22Rv1 (cell line): ENCODE data around the gene BAZ1A.

Experiments
- H3K27ac ChIP-seq: fragments of 450-650 bp; 2 replicates; pipeline ENCODE4 v1.5.1; 2017
- ZFX ChIP-seq: fragments of 450-650 bp; IDR thresholded peaks from 2 replicates; pipeline ENCODE4 v1.6.1; 2017; ENCODE audit warnings: antibody characterized with exemption, borderline replicate concordance
- TF ChIP-seq, protein P1 (sequence below): fragments of 450-650 bp; IDR thresholded peaks from 2 replicates; pipeline ENCODE4 v1.5.1; 2017; ENCODE audit warnings: mild to moderate bottlenecking

Gene BAZ1A

DNA sequence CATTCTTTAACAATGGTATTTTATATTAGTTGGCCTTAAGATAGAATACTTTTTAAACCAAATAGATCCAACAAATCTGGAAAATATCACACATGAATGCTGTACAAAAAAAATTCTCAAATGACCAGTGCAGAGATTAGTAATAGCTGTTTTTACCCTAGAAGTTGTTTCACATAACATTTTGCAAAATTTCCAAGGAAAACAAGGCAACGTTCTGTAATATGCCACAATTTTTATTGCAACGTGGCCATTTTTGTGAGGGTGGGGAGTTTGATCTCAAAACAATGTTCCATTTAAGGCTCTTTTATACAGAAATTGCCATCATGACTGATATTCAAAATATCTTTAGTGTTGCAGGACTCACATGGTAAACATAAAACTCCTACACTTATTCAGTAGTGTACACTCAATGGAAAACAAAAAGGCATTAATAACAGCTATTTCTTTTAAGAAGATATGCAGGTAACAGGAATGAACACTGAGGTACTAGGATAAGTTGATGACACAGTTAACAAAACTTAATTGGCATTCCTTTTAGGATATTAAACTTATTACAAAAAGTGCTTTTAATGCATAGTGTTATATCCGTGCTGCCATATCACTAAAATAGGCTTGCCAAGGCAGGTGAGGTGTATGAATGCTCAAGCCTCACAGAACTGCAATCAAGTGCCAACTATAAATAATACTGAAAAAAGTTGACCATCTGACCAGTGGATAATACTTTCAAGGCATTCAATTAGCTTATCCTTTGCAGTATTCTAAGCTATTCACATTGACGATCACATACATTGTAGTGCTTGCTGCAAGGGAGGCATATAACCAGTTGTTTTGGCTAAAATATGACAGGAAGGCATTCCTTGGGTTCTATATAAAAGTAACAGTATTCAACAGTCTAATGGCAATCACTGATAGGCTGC is 163.1 kb downstream of the BAZ1A start:
- TF ChIP-seq ZFX: no peak
- TF ChIP-seq, protein P1, sequence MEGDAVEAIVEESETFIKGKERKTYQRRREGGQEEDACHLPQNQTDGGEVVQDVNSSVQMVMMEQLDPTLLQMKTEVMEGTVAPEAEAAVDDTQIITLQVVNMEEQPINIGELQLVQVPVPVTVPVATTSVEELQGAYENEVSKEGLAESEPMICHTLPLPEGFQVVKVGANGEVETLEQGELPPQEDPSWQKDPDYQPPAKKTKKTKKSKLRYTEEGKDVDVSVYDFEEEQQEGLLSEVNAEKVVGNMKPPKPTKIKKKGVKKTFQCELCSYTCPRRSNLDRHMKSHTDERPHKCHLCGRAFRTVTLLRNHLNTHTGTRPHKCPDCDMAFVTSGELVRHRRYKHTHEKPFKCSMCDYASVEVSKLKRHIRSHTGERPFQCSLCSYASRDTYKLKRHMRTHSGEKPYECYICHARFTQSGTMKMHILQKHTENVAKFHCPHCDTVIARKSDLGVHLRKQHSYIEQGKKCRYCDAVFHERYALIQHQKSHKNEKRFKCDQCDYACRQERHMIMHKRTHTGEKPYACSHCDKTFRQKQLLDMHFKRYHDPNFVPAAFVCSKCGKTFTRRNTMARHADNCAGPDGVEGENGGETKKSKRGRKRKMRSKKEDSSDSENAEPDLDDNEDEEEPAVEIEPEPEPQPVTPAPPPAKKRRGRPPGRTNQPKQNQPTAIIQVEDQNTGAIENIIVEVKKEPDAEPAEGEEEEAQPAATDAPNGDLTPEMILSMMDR: no peak
- H3K27ac ChIP-seq: no peak overlapping the region

DNA sequence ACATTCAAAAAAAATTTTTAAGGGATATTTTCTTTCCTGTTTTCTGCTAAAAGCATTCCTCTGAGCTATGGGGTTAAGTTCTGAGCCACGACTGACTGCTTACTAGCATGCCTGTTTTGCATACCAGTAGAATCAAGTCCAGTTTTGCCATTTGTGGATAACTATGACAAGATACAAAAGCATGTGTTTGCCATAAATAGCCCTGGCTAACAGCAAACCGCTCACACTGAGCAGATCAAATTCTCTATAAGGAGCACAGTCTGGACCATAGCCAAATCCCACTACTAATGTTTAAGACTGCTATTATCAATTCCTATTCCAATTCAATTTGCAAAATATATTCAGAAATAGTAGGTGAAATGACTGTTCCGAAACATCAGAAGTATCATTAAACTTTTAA is 164.0 kb downstream of the BAZ1A start:
- TF ChIP-seq ZFX: no peak
- TF ChIP-seq, protein P1: no peak
- no peak overlapping the region for H3K27ac ChIP-seq

DNA sequence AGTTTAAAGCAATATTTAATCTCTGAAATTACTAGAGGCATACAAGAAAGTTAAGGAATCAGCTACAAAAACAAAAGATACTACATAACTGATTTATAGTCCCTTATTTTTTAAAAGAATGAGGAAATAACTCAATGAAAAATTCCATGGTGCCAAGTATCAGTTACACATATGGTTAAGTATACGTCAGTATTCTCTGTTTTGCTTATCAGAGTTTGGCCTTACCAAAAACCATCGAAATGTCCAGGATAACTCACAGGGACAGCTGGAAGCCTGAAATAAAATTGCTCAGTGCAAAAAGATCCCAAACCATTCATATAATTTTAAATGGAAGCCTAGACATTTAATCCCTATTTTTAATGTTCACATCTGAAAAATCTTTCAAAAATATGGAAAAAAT is 164.4 kb downstream of the BAZ1A start:
- TF ChIP-seq, protein P1: no peak
- TF ChIP-seq ZFX: no peak
- no peak overlapping the region for H3K27ac ChIP-seq

DNA sequence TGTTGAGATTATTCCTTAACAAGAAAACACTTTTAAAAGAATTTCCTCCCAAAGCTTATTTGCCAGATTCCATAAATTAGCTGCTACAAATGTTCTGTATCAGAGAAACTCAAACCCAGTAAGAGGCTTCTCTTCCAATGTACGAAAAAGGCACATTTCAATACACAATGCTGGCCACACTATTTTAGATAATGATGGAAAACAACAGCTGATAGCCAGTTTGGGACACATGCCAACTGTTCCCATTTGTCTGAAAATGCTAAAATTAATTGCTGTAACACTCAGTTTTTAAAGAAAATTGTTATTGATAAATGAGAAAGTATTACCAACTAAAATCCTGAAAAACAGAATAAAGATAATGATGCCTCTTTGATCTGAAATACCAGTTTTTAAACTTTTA is 165.2 kb downstream of the BAZ1A start:
- TF ChIP-seq, protein P1: no peak
- TF ChIP-seq ZFX: no peak
- no peak overlapping the region for H3K27ac ChIP-seq

DNA sequence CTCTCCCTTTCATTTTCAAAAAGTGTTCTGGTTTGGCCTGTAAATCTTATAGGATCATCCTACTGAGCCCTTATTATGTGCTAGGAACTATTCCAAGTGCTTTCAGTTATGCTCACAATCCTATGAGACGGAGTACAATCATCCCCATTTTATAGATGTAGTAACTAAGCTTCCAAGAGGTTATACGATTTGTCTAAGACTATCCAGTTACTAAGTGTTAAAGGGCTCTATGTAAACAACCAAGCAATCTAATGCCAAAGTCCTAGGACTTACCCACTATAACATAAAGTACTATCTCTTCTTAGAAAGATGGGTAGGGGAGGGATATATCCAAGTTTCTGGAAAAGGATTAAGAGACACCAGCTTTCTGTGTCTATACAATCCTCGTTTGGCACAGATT is 167.4 kb downstream of the BAZ1A start:
- TF ChIP-seq ZFX: no peak
- TF ChIP-seq, protein P1: no peak
- no peak overlapping the region for H3K27ac ChIP-seq
